CD4-positive, alpha-beta T cell treated with Interleukin-6 at 100 ng/mL for 8 hours (primary cell): ENCODE measurements around the gene SLC6A3.

ENCODE experiments used
- DNase-seq: peaks from one replicate; pipeline ENCODE4 v3.0.0-alpha.2; 2020; ENCODE audit warnings: mixed read lengths, low spot score

The SLC6A3 gene

GRCh38 chr5:1345876-1346626 lies 99.2 kb downstream of the SLC6A3 start:
- no peak for DNase-seq

GRCh38 chr5:1344975-1345838 lies 100.0 kb downstream of the SLC6A3 start, which contains the start of gene CLPTM1L:
Gene CLPTM1L, minus strand, starts transcription at chr5:1345099. Its CDS starts 258 bp downstream, at chr5:1344841.
- peak; percentile 84 for DNase-seq

- no peak for DNase-seq
Measured at GRCh38 chr5:1343931-1344901, 101.0 kb downstream of the SLC6A3 start.

GRCh38 chr5:1343315-1343751 lies 101.9 kb downstream of the SLC6A3 start:
- DNase-seq: no peak
